GM23338 (cell line): ENCODE data around the gene STARD3. TPM values are rescaled to one million over a fixed set of nuclear protein-coding genes. Genes with fewer than 3 reads are reported as not detected.
A peak's percentile ranks its signal among the peaks of the same experiment; 100 is the strongest.

Experiments used
- ATAC-seq: fragments of 200-7000 bp; cut with Tn5 transposase; 3 replicates; pipeline ENCODE4 v1.9.1; 2020
- DNase-seq: peaks from one replicate; pipeline ENCODE4 v3.0.0-alpha.2; 2015; ENCODE audit warnings: low spot score
- H2AFZ ChIP-seq: fragments of 200-600 bp; sonication (generic); 2 replicates; pipeline ENCODE4 v1.8.0; 2016; ENCODE audit warnings: antibody characterized with exemption, mild to moderate bottlenecking, moderate library complexity
- H3F3A ChIP-seq: fragments of 200-600 bp; sonication (generic); replicated peaks from 2 replicates; pipeline ENCODE4 v1.8.0; 2017; ENCODE audit warnings: antibody characterized with exemption, mixed run types, low read depth
- H3K27ac ChIP-seq: fragments of 200-600 bp; sonication (generic); 2 replicates; pipeline ENCODE4 v1.6.1; 2016; ENCODE audit warnings: low read depth
- H3K27me3 ChIP-seq: fragments of 200-600 bp; sonication (generic); 2 replicates; pipeline ENCODE4 v1.8.0; 2016; ENCODE audit warnings: mild to moderate bottlenecking, mixed run types, moderate library complexity; ENCODE audit not compliant: insufficient read depth
- H3K36me3 ChIP-seq: fragments of 200-600 bp; sonication (generic); 2 replicates; pipeline ENCODE4 v1.8.0; 2016; ENCODE audit warnings: mild to moderate bottlenecking; ENCODE audit not compliant: insufficient read depth
- H3K4me1 ChIP-seq: fragments of 200-600 bp; sonication (generic); 2 replicates; pipeline ENCODE4 v1.8.0; 2016; ENCODE audit warnings: mild to moderate bottlenecking, moderate library complexity; ENCODE audit not compliant: insufficient read depth
- H3K4me2 ChIP-seq: fragments of 200-600 bp; sonication (generic); 2 replicates; pipeline ENCODE4 v1.7.1; 2017; ENCODE audit warnings: mixed run types
- H3K4me3 ChIP-seq: fragments of 200-600 bp; sonication (generic); 2 replicates; pipeline ENCODE4 v1.6.1; 2016; ENCODE audit warnings: mixed run types
- H3K79me2 ChIP-seq: fragments of 200-600 bp; sonication (generic); replicated peaks from 2 replicates; pipeline ENCODE4 v1.8.0; 2017; ENCODE audit warnings: mild to moderate bottlenecking; ENCODE audit not compliant: insufficient read depth
- H3K9me2 ChIP-seq: fragments of 200-600 bp; sonication (generic); 2 replicates; pipeline ENCODE4 v1.8.0; 2017; ENCODE audit not compliant: insufficient read depth
- H4K20me1 ChIP-seq: fragments of 200-600 bp; sonication (generic); replicated peaks from 2 replicates; pipeline ENCODE4 v1.8.0; 2017; ENCODE audit warnings: mild to moderate bottlenecking; ENCODE audit not compliant: insufficient read depth
- H3K27ac Mint-ChIP-seq: 2 replicates; pipeline ENCODE4 v1.8.0; 2020; ENCODE audit warnings: inconsistent platforms, mild to moderate bottlenecking, moderate library complexity, mixed read lengths
- H3K27me3 Mint-ChIP-seq: 3 replicates; pipeline ENCODE4 v1.8.0; 2022; ENCODE audit warnings: low read depth, mild to moderate bottlenecking, moderate library complexity, mixed read lengths, inconsistent platforms; ENCODE audit not compliant: insufficient read depth, poor library complexity
- H3K36me3 Mint-ChIP-seq: 3 replicates; pipeline ENCODE4 v1.8.0; 2021; ENCODE audit warnings: low read depth, mild to moderate bottlenecking, inconsistent platforms, moderate library complexity, mixed read lengths
- H3K4me1 Mint-ChIP-seq: 3 replicates; pipeline ENCODE4 v1.8.0; 2020; ENCODE audit warnings: mild to moderate bottlenecking, inconsistent platforms, mixed read lengths
- H3K4me3 Mint-ChIP-seq: 3 replicates; pipeline ENCODE4 v1.8.0; 2021; ENCODE audit warnings: moderate library complexity, mild to moderate bottlenecking, inconsistent platforms, mixed read lengths
- H3K9me3 Mint-ChIP-seq: 3 replicates; pipeline ENCODE4 v1.8.0; 2020; ENCODE audit warnings: moderate library complexity, mild to moderate bottlenecking, inconsistent platforms, mixed read lengths
- CREB1 ChIP-seq: fragments of 250-450 bp; sonication (Bioruptor Pico); IDR thresholded peaks from 2 replicates; pipeline ENCODE4 v1.5.0; 2020; ENCODE audit warnings: low read depth, mild to moderate bottlenecking, moderate library complexity
- EZH2 ChIP-seq: fragments of 200-600 bp; sonication (generic); IDR thresholded peaks from one replicate; pipeline ENCODE4 v1.8.0; 2017; ENCODE audit warnings: antibody characterized with exemption, mild to moderate bottlenecking, low read depth; ENCODE audit not compliant: unreplicated experiment
- EZH2phosphoT487 ChIP-seq: fragments of 200-600 bp; sonication (generic); IDR thresholded peaks from one replicate; pipeline ENCODE4 v1.8.1; 2018; ENCODE audit warnings: antibody characterized with exemption; ENCODE audit not compliant: unreplicated experiment
- JUNB ChIP-seq: IDR thresholded peaks from one replicate; pipeline ENCODE4 v1.6.1; 2016; ENCODE audit warnings: antibody characterized with exemption; ENCODE audit not compliant: unreplicated experiment
- NANOG ChIP-seq: IDR thresholded peaks from 2 replicates; pipeline ENCODE4 v1.6.1; 2016; ENCODE audit warnings: antibody characterized with exemption, borderline replicate concordance
- POLR2AphosphoS5 ChIP-seq: IDR thresholded peaks from 2 replicates; pipeline ENCODE4 v1.6.1; 2016; ENCODE audit warnings: antibody characterized with exemption, low read depth
- ZNF114 ChIP-seq: fragments of 250-450 bp; sonication (Bioruptor Pico); IDR thresholded peaks from 2 replicates; pipeline ENCODE4 v1.5.0; 2020; ENCODE audit warnings: mild to moderate bottlenecking, moderate library complexity
- ZNF331 ChIP-seq: fragments of 250-450 bp; sonication (Bioruptor Pico); IDR thresholded peaks from 2 replicates; pipeline ENCODE4 v1.5.0; 2020; ENCODE audit warnings: low read depth, mild to moderate bottlenecking, moderate library complexity
- polyA plus RNA-seq: library from polyadenylated mRNA; unstranded; fragments of >200 nt; fragmentation: Nextera tagmentation; extraction: Ambion mirVana; gene quantifications from 2 replicates; pipeline ENCODE4 v1.2.1, GENCODE V29; 2016
- total RNA-seq: library from RNA; depleted of rRNA; stranded (reverse); fragments of >200 nt; shearing (Covaris generic); gene quantifications from 2 replicates; pipeline ENCODE4 v1.2.3, GENCODE V29; 2014
- TF ChIP-seq, protein P1 (sequence below): IDR thresholded peaks from 2 replicates; pipeline ENCODE4 v1.6.1; 2016; ENCODE audit warnings: antibody characterized with exemption
- TF ChIP-seq, protein P2 (sequence below), 2 experiments: fragments of 200-600 bp in 1 of 2; sonication (generic) in 1 of 2; conservative IDR thresholded peaks; 2 replicates each; pipeline versions ENCODE4 v1.5.1 to v1.6.1; 2016 to 2017; ENCODE audit warnings: antibody characterized with exemption in 2 of 2, low read depth in 2 of 2, mild to moderate bottlenecking in 2 of 2, moderate library complexity in 1 of 2
- TF ChIP-seq, protein P3 (sequence below): IDR thresholded peaks from one replicate; pipeline ENCODE4 v1.6.1; 2018; ENCODE audit warnings: antibody characterized with exemption; ENCODE audit not compliant: unreplicated experiment
- TF ChIP-seq, protein P4 (sequence below): fragments of 250-450 bp; sonication (Bioruptor Pico); IDR thresholded peaks from 2 replicates; pipeline ENCODE4 v1.5.0; 2020; ENCODE audit warnings: mild to moderate bottlenecking, moderate library complexity

The STARD3 gene
- total and polyA plus RNA-seq, 2 experiments from 2014 or later = 26.4 to 53.3 TPM

DNA sequence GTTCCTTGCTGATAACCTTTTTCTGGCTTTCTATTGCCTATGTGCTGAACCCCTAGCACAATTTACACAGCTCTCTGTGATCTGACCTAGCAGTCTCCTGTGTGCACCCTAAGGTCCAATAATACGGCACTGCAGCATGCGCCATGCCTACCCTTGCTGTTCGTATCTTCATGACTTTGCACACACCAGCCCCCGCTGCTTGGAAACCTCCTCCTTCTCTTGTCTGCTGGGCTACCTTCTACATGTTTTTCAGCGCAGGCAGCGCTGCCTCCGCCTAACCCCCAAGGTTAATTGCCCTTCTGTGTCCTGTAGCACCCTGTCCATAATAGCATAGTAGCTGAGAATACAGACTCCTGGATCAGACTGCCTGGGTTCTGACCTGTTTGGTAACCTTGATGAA lies 1.4 kb downstream of the STARD3 start (continued):
- TF ChIP-seq, protein P1, sequence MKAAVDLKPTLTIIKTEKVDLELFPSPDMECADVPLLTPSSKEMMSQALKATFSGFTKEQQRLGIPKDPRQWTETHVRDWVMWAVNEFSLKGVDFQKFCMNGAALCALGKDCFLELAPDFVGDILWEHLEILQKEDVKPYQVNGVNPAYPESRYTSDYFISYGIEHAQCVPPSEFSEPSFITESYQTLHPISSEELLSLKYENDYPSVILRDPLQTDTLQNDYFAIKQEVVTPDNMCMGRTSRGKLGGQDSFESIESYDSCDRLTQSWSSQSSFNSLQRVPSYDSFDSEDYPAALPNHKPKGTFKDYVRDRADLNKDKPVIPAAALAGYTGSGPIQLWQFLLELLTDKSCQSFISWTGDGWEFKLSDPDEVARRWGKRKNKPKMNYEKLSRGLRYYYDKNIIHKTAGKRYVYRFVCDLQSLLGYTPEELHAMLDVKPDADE = no peak
- TF ChIP-seq NANOG (no peak), ZNF114 (CRISPR knock-in tag) (no peak), ZNF331 (no peak), POLR2AphosphoS5 (no peak), EZH2phosphoT487 (no peak), JUNB (no peak), CREB1 (no peak)
- TF ChIP-seq, protein P2, sequence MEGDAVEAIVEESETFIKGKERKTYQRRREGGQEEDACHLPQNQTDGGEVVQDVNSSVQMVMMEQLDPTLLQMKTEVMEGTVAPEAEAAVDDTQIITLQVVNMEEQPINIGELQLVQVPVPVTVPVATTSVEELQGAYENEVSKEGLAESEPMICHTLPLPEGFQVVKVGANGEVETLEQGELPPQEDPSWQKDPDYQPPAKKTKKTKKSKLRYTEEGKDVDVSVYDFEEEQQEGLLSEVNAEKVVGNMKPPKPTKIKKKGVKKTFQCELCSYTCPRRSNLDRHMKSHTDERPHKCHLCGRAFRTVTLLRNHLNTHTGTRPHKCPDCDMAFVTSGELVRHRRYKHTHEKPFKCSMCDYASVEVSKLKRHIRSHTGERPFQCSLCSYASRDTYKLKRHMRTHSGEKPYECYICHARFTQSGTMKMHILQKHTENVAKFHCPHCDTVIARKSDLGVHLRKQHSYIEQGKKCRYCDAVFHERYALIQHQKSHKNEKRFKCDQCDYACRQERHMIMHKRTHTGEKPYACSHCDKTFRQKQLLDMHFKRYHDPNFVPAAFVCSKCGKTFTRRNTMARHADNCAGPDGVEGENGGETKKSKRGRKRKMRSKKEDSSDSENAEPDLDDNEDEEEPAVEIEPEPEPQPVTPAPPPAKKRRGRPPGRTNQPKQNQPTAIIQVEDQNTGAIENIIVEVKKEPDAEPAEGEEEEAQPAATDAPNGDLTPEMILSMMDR (conservative IDR thresholded peaks at IDR 0.05; ENCODE audit: low read depth in 2 of 2) = no peak
- TF ChIP-seq, protein P3, sequence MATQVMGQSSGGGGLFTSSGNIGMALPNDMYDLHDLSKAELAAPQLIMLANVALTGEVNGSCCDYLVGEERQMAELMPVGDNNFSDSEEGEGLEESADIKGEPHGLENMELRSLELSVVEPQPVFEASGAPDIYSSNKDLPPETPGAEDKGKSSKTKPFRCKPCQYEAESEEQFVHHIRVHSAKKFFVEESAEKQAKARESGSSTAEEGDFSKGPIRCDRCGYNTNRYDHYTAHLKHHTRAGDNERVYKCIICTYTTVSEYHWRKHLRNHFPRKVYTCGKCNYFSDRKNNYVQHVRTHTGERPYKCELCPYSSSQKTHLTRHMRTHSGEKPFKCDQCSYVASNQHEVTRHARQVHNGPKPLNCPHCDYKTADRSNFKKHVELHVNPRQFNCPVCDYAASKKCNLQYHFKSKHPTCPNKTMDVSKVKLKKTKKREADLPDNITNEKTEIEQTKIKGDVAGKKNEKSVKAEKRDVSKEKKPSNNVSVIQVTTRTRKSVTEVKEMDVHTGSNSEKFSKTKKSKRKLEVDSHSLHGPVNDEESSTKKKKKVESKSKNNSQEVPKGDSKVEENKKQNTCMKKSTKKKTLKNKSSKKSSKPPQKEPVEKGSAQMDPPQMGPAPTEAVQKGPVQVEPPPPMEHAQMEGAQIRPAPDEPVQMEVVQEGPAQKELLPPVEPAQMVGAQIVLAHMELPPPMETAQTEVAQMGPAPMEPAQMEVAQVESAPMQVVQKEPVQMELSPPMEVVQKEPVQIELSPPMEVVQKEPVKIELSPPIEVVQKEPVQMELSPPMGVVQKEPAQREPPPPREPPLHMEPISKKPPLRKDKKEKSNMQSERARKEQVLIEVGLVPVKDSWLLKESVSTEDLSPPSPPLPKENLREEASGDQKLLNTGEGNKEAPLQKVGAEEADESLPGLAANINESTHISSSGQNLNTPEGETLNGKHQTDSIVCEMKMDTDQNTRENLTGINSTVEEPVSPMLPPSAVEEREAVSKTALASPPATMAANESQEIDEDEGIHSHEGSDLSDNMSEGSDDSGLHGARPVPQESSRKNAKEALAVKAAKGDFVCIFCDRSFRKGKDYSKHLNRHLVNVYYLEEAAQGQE = no peak

DNA sequence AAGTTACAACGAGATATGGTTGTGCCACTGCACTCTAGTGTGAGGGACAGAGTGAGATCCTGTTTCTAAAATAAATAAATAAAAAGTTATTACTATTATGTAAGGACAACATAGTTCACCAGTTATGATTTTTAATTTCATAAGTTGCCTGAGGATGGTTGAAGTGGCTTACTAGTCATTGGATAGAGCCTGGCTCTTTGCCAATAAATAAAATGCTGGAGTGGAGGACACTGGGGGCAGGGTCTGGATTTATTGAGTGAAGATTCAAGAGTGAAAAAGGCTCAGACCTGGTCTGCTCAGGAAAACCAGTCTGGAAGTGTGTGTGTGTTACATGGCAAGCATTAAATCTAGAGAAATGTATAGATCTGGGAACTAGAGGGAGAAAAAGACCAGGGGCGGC lies 2.1 kb downstream of the STARD3 start:
- Histone ChIP-seq H3K79me2 (peaks cover 60% of the 10 kb centered on the region), H3K9me2 (no peaks in the 10 kb centered on the region), H3K36me3 (no peaks in the 10 kb centered on the region), H4K20me1 (peaks cover 20% of the 10 kb centered on the region), H3K27me3 (no peaks in the 10 kb centered on the region), H3K4me1 (peaks cover 56% of the 10 kb centered on the region), H2AFZ (no peak overlapping the region), H3F3A (peaks cover 25% of the 10 kb centered on the region; the same call in 1 of the 2 replicates), H3K4me3 (no peak overlapping the region), H3K27ac (no peak overlapping the region), H3K4me2 (0 out of 2 replicates have a peak overlapping the region, but pooled peaks have one; percentile 20)
- no peak for DNase-seq
- Mint-ChIP-seq H3K27me3 (peaks cover 19% of the 10 kb centered on the region), H3K27ac (no peak overlapping the region; the same call in 1 of the 2 replicates), H3K36me3 (no peaks in the 10 kb centered on the region; the same call in 2 of the 3 replicates), H3K4me1 (peaks cover 73% of the 10 kb centered on the region), H3K4me3 (peak overlapping the region; percentile 15; the same call in 1 of the 3 replicates), H3K9me3 (no peaks in the 10 kb centered on the region)
- no peak for ATAC-seq
- TF ChIP-seq, protein P4, sequence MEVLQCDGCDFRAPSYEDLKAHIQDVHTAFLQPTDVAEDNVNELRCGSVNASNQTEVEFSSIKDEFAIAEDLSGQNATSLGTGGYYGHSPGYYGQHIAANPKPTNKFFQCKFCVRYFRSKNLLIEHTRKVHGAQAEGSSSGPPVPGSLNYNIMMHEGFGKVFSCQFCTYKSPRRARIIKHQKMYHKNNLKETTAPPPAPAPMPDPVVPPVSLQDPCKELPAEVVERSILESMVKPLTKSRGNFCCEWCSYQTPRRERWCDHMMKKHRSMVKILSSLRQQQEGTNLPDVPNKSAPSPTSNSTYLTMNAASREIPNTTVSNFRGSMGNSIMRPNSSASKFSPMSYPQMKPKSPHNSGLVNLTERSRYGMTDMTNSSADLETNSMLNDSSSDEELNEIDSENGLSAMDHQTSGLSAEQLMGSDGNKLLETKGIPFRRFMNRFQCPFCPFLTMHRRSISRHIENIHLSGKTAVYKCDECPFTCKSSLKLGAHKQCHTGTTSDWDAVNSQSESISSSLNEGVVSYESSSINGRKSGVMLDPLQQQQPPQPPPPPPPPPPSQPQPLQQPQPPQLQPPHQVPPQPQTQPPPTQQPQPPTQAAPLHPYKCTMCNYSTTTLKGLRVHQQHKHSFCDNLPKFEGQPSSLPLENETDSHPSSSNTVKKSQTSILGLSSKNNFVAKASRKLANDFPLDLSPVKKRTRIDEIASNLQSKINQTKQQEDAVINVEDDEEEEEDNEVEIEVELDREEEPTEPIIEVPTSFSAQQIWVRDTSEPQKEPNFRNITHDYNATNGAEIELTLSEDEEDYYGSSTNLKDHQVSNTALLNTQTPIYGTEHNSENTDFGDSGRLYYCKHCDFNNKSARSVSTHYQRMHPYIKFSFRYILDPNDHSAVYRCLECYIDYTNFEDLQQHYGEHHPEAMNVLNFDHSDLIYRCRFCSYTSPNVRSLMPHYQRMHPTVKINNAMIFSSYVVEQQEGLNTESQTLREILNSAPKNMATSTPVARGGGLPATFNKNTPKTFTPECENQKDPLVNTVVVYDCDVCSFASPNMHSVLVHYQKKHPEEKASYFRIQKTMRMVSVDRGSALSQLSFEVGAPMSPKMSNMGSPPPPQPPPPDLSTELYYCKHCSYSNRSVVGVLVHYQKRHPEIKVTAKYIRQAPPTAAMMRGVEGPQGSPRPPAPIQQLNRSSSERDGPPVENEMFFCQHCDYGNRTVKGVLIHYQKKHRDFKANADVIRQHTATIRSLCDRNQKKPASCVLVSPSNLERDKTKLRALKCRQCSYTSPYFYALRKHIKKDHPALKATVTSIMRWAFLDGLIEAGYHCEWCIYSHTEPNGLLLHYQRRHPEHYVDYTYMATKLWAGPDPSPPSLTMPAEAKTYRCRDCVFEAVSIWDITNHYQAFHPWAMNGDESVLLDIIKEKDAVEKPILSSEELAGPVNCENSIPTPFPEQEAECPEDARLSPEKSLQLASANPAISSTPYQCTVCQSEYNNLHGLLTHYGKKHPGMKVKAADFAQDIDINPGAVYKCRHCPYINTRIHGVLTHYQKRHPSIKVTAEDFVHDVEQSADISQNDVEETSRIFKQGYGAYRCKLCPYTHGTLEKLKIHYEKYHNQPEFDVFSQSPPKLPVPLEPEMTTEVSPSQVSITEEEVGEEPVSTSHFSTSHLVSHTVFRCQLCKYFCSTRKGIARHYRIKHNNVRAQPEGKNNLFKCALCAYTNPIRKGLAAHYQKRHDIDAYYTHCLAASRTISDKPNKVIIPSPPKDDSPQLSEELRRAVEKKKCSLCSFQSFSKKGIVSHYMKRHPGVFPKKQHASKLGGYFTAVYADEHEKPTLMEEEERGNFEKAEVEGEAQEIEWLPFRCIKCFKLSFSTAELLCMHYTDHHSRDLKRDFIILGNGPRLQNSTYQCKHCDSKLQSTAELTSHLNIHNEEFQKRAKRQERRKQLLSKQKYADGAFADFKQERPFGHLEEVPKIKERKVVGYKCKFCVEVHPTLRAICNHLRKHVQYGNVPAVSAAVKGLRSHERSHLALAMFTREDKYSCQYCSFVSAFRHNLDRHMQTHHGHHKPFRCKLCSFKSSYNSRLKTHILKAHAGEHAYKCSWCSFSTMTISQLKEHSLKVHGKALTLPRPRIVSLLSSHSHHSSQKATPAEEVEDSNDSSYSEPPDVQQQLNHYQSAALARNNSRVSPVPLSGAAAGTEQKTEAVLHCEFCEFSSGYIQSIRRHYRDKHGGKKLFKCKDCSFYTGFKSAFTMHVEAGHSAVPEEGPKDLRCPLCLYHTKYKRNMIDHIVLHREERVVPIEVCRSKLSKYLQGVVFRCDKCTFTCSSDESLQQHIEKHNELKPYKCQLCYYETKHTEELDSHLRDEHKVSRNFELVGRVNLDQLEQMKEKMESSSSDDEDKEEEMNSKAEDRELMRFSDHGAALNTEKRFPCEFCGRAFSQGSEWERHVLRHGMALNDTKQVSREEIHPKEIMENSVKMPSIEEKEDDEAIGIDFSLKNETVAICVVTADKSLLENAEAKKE = no peak
- TF ChIP-seq EZH2 (no peak), ZNF331 (no peak), POLR2AphosphoS5 (no peak)
